ENCODE results near the gene SLC2A13.
"Not testable (repeated sequence)": the region's sequence is repeated elsewhere in the genome, so short reads cannot be mapped to it uniquely, and the experiment has no call there.

SLC2A13 gene

DNA sequence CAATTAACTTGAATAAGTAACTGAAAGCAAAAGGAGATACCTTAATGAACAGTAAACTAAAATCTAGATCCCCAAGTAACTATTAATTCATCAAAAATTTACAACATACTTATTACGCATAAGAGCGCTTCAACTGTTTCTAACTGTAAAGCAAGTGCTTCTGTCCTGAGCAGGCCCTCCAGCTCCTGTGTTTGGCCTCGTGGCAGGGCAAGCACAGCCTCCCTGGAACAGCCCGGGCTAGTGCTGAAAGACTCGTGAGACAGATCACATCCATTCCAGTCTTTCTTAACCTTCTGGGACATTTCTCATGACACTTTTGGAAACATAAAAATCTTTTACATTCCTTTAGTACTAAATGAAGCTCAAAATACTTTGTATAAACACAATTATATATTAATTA is 307.5 kb downstream of the SLC2A13 start:
- no peak for DNase-seq

- no peak for DNase-seq
These were observed 310.4 kb downstream of the SLC2A13 start for GRCh38 chr12:39795481-39795880.

- DNase-seq: no peak
These were observed 312.9 kb downstream of the SLC2A13 start for GRCh38 chr12:39792938-39793337.

DNA sequence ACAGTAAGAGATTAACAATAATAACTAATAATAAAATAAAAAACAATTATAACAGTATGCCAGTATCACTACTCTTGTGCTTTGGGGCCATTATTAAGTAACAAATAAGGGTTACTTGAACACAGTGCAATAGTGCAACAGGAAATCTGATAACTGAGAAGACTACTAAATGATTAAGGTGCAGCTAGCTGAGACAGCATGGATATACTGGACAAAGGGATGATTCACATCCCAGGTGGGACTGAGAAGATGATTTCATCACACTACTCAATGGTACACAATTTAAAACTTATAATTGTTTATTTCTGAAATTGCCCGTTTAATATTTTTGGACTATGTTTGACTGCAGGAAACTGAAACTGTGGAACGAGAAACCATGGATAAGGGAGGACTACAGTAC is 317.6 kb downstream of the SLC2A13 start:
- no peak for DNase-seq

DNA sequence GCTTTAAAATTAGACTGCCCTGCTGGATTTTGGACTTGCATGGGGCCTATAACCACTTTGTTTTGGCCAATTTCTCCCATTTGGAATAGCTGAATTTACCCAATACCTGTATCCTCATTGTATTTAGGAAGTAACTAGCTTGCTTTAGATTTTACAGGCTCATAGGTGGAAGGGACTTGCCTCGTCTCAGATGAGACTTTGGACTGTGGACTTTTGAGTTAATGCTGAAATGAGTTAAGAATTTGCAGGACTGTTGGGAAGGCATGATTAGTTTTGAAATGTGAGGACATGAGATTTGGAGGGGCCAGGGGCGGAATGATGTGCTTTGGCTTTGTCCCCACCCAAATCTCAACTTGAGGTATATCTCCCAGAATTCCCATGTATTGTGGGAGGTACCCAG is 320.1 kb downstream of the SLC2A13 start:
- not testable (repeated sequence) for DNase-seq

GRCh38 chr12:39782026-39782545 is 323.8 kb downstream of the SLC2A13 start:
- no peak for DNase-seq

DNA sequence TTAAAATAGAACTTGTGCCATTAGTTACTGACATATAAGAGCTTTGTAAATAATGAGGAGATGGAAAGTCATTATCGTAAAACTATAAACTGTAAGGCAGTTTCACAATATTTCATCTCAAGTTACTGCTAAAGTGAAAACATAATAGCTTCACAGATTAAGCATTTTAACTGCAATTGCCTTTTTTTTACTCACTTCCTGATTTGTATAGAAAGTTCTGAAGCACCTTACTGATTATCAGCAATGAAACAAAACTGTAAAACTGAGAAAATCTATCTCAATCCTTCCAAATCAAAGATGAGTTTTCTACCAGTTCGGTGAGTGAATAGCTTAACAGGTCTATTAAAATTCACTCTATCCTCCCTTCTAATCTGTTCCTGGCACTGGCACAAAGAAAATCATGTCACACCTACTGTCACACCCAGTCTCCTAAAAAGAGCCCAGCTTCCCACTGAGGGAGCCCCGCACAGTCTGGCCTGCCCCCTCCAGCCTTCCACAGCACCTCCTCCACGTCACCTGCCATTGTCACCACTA is 324.9 kb downstream of the SLC2A13 start:
- no peak for DNase-seq

- DNase-seq: no peak
These were observed 325.4 kb downstream of the SLC2A13 start for GRCh38 chr12:39780411-39780912.

DNA sequence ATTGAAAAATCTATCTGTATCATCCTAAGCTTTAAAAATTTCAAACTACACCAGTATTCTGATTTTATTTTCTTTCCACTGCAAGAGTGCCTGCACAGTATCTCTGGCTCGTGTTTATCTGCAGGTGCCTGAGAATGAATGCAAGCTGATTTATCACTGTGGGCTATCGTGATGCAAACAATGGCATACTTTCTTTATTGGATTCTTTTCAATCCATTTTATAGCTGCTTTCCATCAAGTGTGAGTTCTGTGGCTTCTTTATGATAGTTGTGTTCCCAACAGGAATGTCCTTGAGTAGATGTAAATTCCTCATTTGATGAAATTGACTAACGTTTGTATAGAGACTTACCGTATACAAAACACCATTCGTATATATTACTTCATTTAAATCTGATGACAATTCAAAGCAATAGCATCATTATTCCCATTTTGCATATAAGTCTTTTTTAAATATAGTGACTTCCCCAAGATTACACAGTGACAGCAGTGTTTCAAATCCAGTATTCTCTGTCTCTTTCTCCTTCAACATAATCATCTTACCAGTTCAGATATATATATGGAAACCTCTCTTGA is 326.0 kb downstream of the SLC2A13 start:
- DNase-seq: no peak

GRCh38 chr12:39777465-39777864 is 328.4 kb downstream of the SLC2A13 start:
- DNase-seq: no peak

- no peak for DNase-seq
These were observed 332.6 kb downstream of the SLC2A13 start for GRCh38 chr12:39773266-39773665.

DNA sequence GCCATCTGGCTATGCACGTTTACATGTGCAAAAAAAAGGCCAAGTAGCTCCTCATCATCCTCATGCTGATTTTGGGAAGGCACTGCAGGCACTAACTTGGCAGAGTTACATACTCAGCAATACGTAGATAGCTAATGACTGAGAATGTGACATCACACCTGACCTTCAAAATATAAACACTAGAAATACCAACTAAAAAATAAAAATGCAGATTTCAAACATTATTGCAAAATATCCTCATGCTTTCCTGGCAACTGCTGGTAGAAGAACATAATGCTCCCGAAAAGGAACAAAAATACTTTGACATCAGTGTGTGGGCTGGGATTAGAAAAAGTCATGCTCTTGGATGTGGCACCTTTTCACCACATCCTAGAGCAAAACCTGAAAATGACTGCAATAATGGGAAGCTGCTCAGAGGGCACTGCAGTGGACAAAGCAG is 333.0 kb downstream of the SLC2A13 start:
- no peak for DNase-seq

GRCh38 chr12:39771456-39771855 is 334.4 kb downstream of the SLC2A13 start:
- no peak for DNase-seq

DNA sequence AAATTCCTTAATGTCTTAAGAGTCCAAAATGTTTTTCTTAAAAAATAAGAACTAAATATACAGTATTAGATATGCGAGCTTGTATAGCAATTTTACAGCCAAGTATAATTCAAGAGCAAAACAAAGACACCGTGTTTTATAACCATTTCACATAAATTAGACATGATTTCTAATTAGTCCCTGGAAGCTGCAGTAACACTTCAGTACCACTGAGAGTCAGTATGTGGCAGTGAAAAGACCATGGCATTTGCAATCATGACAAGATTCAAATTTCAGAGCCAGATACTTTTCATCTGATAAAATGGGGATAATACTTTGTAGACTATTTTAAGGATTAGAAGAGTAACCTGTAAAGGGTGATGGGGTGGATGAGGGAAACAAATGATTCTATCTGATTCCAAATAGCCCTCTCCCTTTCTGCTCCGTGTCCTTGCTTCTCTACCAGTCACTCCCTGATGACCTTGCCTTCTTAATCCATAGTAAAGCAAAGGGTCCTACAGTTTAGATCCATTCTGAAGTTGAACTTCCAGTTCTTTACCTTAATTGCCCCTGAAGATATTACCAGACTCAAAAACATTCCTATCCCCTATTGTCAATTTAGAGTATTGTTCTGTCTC is 340.8 kb downstream of the SLC2A13 start:
- no peak for DNase-seq

DNA sequence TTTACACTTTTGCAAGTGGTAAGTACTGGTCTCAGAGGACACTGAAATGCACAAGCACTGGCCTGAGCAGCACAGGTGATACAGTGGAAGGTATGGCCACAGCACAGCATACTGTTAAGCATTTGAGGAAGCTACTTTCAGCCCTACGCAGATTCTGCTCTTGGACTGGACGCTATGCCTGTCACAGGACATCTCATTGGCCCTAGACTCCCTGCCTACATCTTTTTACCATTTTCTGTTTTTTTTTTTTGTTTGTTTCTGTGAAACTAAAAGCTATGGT is 342.1 kb downstream of the SLC2A13 start:
- DNase-seq: no peak

DNA sequence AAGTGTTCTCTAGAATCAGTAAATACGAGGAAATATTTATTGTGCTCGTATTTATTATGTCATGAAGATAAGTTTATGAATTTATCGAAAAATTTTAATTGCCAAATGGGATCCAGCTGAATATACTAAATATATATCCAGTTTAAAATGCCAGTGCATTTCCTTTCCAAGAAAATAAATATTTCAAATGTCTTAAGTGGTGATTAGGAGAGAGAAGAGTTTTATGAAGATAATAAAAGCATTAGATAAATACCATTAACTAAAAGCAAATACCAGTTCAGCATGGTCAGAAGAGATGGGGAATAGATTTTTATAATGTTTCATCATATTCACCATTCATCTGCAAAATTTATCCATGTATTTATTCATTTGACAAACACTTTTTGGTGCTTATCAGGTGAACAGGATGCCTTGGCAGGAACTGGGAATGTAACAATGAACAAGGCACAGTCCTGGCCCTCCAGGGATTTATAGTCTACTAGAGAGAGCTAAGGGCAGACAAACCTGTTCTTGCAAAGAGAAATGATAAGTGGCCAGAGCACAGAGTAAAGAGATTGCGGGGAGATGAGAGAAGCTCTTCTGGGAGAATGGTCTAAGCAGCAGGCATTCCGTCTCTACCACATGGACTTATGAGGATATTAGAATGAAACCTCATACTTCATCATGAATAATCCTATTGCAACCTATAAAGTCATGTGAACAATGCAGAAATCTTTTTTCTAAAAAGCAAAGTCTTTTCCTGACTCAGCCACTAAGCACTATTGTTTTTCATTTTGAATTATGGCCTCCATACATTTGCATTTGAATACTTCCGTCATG is 342.6 kb downstream of the SLC2A13 start:
- no peak for DNase-seq

DNA sequence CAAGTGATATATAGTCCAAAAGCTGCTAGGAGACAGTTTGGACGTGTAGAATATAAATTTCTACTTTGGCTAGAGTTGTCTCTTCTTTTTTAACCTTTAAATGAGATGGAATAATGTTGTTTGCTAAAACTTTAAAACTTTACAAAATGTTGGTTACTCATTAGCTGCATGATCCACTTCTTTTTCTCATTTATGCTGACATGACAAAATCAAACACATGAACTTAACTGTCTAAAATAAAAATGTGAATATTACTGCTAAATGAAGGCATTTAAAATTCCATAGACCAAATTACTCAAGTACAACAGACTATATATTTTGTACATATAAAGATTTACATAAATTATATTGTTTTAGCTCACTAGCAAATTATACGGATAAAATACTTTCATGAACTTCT is 350.4 kb downstream of the SLC2A13 start:
- DNase-seq: no peak

DNA sequence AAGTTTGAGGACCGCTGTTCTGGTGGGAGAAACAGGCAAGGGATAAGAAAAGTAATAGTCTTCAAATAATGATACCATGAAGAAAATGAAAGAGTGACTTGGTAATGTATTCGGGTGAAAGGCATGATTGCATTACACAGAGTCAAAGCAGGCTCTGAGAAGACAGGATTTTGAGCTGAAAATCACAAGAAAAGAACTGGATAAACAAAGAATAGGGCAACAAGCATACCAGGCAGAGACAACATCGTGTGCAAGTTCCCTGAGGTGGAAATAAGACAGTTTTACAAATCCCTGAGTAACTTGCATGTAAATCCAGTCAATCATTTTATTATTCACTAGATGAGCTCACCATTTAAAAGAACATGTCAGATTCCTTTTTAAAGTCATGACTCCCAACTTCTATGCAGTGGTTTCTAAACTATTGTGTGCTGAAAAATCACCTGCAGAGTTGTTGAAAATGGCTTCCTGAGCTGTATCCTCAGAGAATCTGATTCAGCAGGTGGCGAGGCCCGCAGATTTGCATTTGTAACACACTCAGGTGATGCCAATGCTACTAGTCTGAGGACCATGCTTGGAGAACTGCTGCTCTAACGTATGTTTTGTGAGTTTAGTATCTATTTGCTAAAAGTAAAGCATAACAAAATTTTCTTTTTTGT is 353.3 kb downstream of the SLC2A13 start:
- DNase-seq: no peak

- not testable (repeated sequence) for DNase-seq
These were observed 359.7 kb downstream of the SLC2A13 start for GRCh38 chr12:39746151-39746550.

- DNase-seq: no peak
These were observed 362.2 kb downstream of the SLC2A13 start for GRCh38 chr12:39743655-39744054.

- no peak for DNase-seq
These were observed 369.5 kb downstream of the SLC2A13 start for GRCh38 chr12:39736406-39736805.

GRCh38 chr12:39723831-39724230 is 382.1 kb downstream of the SLC2A13 start:
- no peak for DNase-seq

GRCh38 chr12:39722504-39722903 is 383.4 kb downstream of the SLC2A13 start:
- DNase-seq: no peak

Data from NCI-H2107 (cell line).